Skeletal muscle tissue (tissue), 4 donors: ENCODE results near the gene SMAD3. TPM values are rescaled to one million over a fixed set of nuclear protein-coding genes. Genes with fewer than 3 reads are reported as not detected.

Experiments used
- H3K27ac ChIP-seq: one replicate; pipeline ENCODE4 v1.7.0; 2013; ENCODE audit warnings: mild to moderate bottlenecking, low read depth, low read length, inconsistent platforms
- H3K27me3 ChIP-seq, 3 donors: one replicate each; pipeline ENCODE4 v1.7.0; 2013; ENCODE audit warnings: low read length in 3 of 3; ENCODE audit not compliant: control insufficient read depth in 3 of 3, insufficient read depth in 3 of 3
- H3K36me3 ChIP-seq, 3 donors: one replicate each; pipeline ENCODE4 v1.7.0; 2013; ENCODE audit warnings: low read length in 3 of 3; ENCODE audit not compliant: control insufficient read depth in 3 of 3, insufficient read depth in 3 of 3
- H3K4me1 ChIP-seq, 3 donors: one replicate each; pipeline ENCODE4 v1.7.0; 2013; ENCODE audit warnings: low read length in 3 of 3, mild to moderate bottlenecking in 3 of 3; ENCODE audit not compliant: control insufficient read depth in 3 of 3, insufficient read depth in 3 of 3
- H3K4me3 ChIP-seq, 3 donors: one replicate each; pipeline ENCODE4 v1.7.0; 2013; ENCODE audit warnings: low read length in 3 of 3
- H3K9ac ChIP-seq, 3 donors: one replicate each; pipeline ENCODE4 v1.7.0; 2013; ENCODE audit warnings: low read length in 3 of 3, mild to moderate bottlenecking in 3 of 3, moderate library complexity in 2 of 3, low read depth in 1 of 3
- H3K9me3 ChIP-seq, 3 donors: one replicate each; pipeline ENCODE4 v1.7.0; 2013; ENCODE audit warnings: low read length in 3 of 3; ENCODE audit not compliant: control insufficient read depth in 3 of 3
- total RNA-seq: library from RNA; depleted of rRNA; stranded (reverse); fragments of >200 nt; gene quantifications from one replicate; pipeline ENCODE4 v1.2.3, GENCODE V29; 2014
- donor health status: Osteomylitis.

Gene SMAD3
- total RNA-seq, 1 donor from 2014 or later, result 17.2 TPM

DNA sequence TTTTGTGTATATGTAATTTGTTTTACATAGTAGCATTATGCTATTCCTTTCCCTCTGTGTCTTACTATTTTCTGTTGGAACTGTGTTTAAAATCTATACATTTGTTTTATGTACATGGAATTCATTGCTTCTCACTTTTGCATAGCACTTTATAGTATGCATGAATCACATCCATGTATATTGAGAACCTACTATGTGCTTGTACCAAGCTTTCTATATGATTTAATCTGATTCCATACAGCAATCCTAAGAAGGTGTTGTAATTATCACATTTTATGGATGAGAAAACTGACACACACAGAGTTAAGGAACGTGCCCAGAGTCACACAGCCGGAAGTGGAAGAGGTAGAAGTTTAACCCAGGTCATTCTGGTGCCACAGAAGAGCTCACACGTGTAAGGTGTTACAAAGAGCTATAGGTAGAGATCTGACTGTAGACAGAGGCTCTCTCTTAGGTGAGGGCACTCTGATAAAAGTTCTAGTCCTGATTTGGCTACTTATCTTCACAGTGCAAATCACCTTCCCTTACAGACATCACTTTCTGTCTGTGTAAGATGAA is 3.5 kb upstream of the SMAD3 start:
- H3K9ac ChIP-seq, result no peak overlapping the region

GRCh38 chr15:67062369-67062985 is 2.9 kb upstream of the SMAD3 start:
- Histone ChIP-seq H3K27ac (no peak overlapping the region), H3K27me3 (no peaks in the 10 kb centered on the region), H3K9ac (no peak overlapping the region), H3K36me3 (peaks cover 0 to 7% (median 0%) of the 10 kb centered on the region in 3 donors), H3K9me3 (no peaks in the 10 kb centered on the region), H3K4me3 (no peak overlapping the region), H3K4me1 (peaks cover 15 to 22% (median 21%) of the 10 kb centered on the region in 3 donors)

More for the DNA sequence above, 3.5 kb upstream of the SMAD3 start:
- H3K4me1 ChIP-seq, result peaks cover 11 to 17% (median 16%) of the 10 kb centered on the region in 3 donors
- no peaks in the 10 kb centered on the region for H3K9me3 ChIP-seq
- no peak overlapping the region for H3K4me3 ChIP-seq
- H3K27me3 ChIP-seq, result no peaks in the 10 kb centered on the region
- peaks cover 0 to 4% (median 0%) of the 10 kb centered on the region in 3 donors for H3K36me3 ChIP-seq
- no peak overlapping the region for H3K27ac ChIP-seq

- peak overlapping the region in 2 of 3 donors; percentile 20 to 90 for H3K9ac ChIP-seq
- peaks cover 0 to 8% (median 0%) of the 10 kb centered on the region in 3 donors for H3K36me3 ChIP-seq
- H3K4me1 ChIP-seq, result peaks cover 24 to 34% (median 34%) of the 10 kb centered on the region in 3 donors
- H3K4me3 ChIP-seq, result peak overlapping the region in 2 of 3 donors; percentile 51 to 70
- no peaks in the 10 kb centered on the region for H3K27me3 ChIP-seq
- peak overlapping the region; percentile 88 for H3K27ac ChIP-seq
- no peaks in the 10 kb centered on the region for H3K9me3 ChIP-seq
These were observed 1.5 kb upstream of the SMAD3 start for GRCh38 chr15:67063689-67064606.

GRCh38 chr15:67064607-67065530 is 533 bp upstream of the SMAD3 start:
- Histone ChIP-seq H3K9ac (peak overlapping the region; percentile 76 to 90 (median 85)), H3K4me3 (peak overlapping the region; percentile 51 to 70 (median 70)), H3K27me3 (no peaks in the 10 kb centered on the region), H3K36me3 (peaks cover 0 to 8% (median 0%) of the 10 kb centered on the region in 3 donors), H3K4me1 (peaks cover 28 to 40% (median 37%) of the 10 kb centered on the region in 3 donors), H3K27ac (peak overlapping the region; percentile 88), H3K9me3 (no peaks in the 10 kb centered on the region)

- Histone ChIP-seq H3K27ac (peak overlapping the region; percentile 86), H3K4me3 (peak overlapping the region; percentile 77 to 94 (median 92)), H3K9me3 (no peaks in the 10 kb centered on the region), H3K9ac (peak overlapping the region; percentile 95 to 98 (median 95)), H3K4me1 (peaks cover 39 to 51% (median 50%) of the 10 kb centered on the region in 3 donors), H3K27me3 (no peaks in the 10 kb centered on the region), H3K36me3 (peaks cover 0 to 8% (median 3%) of the 10 kb centered on the region in 3 donors)
These were observed 898 bp downstream of the SMAD3 start for GRCh38 chr15:67066041-67066958.

GRCh38 chr15:67066959-67067853 is 1.8 kb downstream of the SMAD3 start:
- Histone ChIP-seq H3K4me1 (peaks cover 40 to 53% (median 52%) of the 10 kb centered on the region in 3 donors), H3K27me3 (no peaks in the 10 kb centered on the region), H3K9me3 (no peaks in the 10 kb centered on the region), H3K9ac (peak overlapping the region; percentile 95 to 98 (median 95)), H3K4me3 (peak overlapping the region; percentile 77 to 94 (median 92)), H3K36me3 (peaks cover 2 to 8% (median 3%) of the 10 kb centered on the region in 3 donors), H3K27ac (peak overlapping the region; percentile 86)

- H3K4me1 ChIP-seq, result peaks cover 44 to 61% (median 57%) of the 10 kb centered on the region in 3 donors
These were observed 2.6 kb downstream of the SMAD3 start for GRCh38 chr15:67067930-67068551.

More at GRCh38 chr15:67067930-67068551, 2.6 kb downstream of the SMAD3 start:
- peak overlapping the region; percentile 77 to 94 (median 92) for H3K4me3 ChIP-seq
- H3K9me3 ChIP-seq, result no peaks in the 10 kb centered on the region
- H3K27me3 ChIP-seq, result no peaks in the 10 kb centered on the region
- H3K9ac ChIP-seq, result peak overlapping the region; percentile 95 to 98 (median 95)
- peak overlapping the region; percentile 86 for H3K27ac ChIP-seq
- H3K36me3 ChIP-seq, result peaks cover 3 to 8% (median 3%) of the 10 kb centered on the region in 3 donors
